HG03108 (cell line): ENCODE data around the gene MAGED2.
"Not testable (repeated sequence)": the region's sequence is repeated elsewhere in the genome, so short reads cannot be mapped to it uniquely, and the experiment has no call there.

ENCODE experiments used
- ATAC-seq: cut with Tn5 transposase; IDR thresholded peaks from one replicate; pipeline ENCODE4 v1.9.1; 2021; ENCODE audit warnings: moderate library complexity; ENCODE audit not compliant: unreplicated experiment

The MAGED2 gene

DNA sequence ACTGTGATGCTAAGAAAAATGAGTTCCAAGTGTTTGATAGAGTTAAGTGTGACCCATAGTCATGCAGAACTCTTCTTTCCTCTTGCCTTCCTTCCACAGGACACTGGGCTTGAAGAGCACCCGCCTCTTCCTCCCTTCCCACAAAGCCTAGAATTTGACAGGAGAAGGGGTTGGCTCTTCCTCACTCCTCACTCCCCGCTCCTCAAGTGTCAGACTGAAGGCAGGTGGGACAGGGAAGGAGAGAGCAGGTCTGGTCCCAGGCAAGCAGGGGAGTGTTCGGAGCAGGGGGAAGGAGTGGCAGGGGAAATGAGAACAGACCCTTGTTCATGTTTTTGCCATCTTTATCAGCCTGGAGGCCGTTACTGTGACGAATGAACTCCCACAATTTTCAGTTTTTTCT is 10.7 kb downstream of the MAGED2 start:
- ATAC-seq: no peak

DNA sequence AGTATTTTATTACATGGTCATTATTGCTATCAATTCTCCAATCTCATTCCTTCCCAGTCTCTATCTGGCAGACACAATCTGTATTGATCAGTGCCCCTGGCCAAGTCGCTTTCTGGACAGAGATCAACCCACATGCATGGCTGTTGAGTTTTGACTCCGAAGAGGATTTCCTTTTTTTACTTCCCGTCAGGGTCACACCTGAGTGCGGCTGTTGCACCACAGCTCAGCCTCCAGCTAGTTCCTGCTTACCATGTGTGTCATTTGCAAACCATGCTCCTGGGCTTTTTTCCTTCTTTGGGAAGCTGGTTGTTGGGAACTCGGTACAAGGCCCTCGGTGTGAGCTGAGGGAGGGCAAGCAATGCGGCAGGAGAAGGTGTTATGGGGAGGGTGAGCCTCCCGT is 11.7 kb downstream of the MAGED2 start:
- ATAC-seq: no peak

DNA sequence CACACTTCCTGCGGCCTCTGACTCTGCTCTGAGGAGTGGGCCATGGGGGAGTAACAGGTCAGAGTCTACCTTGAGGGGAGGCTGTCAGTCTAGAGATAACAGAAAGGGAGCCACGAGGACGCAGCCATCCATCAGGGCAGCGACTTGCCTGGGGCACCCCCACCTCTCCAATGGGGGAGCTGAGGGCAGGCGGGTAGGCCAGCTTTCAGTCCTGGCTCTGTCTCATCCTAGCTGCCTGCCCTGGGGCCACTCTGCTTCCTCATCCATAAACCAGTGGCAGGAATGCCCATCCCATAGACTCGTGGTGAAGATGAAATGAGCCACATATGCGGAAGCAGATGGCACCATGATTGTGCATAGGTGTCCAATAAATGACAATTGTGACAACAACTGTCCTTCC is 13.2 kb downstream of the MAGED2 start:
- no peak for ATAC-seq

DNA sequence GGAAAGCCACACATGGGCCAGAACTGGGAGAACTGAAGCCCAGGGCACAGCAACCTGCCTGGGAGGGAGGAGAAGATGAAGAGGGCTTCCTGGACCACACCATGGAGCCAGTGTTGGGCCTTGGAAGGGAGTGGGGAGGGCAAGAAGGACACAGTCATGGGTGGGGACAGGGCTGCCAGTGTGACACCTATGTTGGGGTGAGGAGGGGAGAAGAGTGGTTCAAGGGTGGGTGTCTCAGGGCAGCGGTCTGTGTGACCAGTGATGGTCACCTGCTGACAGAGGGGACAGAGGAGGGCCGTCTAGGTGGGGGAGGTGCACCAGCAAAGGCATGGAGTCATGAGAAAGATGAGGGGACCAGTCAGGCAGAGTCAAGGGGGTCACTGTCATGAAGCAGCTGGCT is 13.8 kb downstream of the MAGED2 start:
- no peak for ATAC-seq

DNA sequence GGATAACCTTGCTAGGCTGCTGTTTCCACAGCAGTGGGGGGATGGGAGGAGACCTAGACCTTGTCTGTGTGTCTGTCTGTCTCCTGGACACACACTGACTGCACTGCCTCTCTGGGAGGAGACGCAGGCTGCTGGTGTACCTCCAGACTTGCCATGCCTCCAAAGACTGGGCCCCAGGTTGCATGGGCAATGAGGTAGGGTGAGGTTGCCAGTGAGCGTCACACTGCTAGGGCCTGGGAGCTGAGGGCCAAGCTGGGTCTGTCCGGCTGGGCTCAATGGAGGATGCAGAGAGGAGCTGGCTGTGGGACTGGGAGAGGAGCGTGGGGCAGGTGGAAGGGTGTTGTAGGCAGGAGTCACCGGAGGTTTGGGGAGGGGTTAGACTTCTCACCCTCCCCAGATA is 16.6 kb downstream of the MAGED2 start:
- ATAC-seq: no peak

DNA sequence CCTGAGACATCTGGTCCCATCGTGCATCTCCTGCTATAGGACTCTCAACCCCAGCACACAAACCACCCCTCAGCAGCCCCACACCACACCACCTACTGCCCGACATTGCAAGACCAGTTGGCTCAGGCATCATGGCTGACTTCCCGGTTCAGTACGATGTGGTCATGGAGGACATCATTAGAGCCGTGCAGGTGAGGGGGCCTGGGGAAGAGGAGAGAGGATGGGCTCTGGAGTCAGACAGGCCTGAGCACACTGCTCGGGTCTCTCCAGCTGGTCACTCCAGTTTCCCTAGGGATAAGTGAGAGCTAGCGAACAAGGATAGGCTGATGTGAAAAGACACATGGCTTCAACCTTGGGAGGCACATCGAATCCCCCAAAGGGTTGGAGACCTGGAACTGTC is 17.2 kb downstream of the MAGED2 start:
- no peak for ATAC-seq

DNA sequence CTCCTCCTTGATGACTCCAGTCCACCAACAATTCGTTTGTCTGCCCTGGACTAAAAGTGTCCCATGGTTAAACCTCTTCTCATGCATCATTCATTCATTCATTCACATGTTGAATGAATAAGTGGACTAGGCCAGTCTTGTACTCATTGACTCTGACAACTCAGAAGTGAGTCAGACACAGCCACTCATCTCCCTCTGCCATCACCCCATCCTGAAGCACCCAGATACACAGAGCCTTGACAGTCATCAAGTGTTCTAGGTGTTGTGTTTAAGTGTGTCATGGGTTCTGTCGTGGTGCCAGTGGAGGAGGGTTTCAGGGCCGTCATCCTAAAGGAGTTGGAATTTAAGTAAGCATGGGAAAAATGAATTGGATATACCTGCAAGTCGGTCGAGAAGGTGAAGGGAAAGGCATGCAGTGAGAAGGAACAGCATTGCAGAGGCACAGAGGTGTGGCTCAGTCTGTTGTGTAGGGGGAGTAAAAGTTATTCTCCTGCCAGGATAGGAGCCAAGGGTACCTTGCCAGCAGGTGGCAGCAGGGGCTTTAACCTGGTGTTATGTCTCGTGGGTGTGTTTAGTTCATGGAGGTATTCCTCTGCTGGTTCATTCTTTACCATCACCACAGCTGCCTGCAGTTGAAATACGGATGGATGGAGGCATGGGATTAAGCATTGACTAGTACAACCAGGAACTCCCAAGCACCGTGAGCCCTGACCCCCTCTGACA is 18.3 kb downstream of the MAGED2 start:
- no peak for ATAC-seq

DNA sequence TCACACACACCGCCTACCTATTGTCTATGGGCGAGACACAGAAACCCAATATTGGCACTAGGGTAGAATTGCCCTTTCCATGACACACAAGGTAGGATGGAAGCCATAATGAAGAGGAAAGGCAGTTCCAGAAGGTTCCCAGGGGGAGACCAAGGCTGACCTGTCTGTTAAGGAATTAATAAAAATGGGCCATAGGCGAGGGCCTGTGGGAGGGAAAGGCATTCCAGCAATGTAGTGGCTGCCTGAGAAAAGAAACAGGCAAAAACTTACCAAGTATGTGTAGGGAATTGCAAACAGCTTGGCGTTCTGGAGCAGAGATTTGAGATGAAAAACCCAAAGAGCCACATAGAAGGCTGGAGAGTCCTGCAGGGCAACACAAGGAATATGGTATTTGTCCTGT is 19.1 kb downstream of the MAGED2 start:
- ATAC-seq: no peak

DNA sequence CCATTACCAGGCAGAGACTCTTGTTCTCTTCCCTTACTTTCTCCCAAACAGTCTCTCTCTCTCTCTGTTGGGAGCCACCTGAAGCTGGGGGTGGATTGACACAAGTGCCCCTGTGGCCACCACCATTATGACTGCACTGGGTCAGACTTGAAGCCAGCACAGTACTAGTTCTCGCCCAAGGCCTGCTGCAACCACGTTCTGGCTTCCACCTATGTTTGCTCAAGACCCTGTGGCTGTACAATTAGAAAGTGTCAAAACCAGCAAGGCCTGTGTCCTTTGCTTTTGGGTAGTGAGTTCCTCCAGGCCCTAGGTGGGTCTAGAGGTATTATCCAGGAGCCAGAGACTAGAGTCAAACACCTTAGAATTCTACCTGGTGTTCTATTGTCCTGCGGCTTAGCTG is 31.0 kb downstream of the MAGED2 start:
- ATAC-seq: no peak

DNA sequence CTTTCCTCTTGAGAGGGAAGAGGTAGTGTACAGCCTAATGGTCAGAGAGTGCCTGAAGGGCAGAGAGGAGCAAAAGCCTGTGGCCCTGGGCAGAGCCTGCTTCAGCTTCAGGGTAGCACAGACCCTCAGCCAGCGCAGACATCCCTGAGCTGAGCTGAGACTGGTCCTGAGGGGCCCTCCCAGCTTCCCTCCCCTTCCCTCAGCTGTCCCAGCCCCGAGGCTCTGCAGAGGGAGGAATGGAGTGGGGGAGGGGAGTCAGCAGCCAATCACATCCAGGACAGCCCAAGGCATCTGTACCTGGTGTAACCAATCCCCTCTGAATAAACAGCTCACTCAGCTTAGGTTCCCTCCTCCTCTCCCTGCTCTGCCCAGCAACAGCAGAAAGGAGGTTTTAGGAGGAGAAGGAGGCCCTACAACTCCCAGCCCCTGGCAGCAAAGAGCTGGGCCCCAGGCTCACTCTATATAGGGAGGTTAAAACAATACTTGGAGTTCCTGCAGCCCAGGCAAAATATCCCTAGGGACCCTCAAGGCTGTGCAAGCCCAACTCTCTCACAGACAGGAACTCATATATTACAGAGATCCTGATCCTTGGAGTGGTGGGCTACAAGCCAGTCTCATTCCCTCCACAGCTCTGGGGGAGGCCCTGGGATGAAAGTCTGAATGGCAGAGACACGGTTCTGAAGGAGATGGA is 33.8 kb downstream of the MAGED2 start:
- ATAC-seq: not testable (repeated sequence)

DNA sequence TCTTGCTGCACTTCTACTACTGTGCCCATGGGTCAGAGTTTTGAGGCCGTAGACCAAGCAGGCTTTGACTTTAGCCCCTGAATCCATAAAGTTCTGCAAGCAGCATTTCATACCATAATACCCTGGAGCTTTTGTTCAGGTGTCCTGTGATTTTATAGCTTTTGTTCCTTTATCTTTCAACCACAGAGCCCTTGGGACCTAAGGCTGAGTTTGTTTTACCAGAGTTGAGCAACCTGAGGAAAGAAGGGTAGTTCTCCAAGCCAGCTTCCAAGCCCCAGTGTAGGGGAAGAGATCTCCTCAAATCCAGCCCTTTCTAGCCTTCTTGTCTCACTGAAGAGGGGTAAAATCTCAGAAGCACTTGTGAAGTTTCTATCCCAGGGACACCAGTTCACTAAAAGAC is 35.1 kb downstream of the MAGED2 start:
- ATAC-seq: no peak

DNA sequence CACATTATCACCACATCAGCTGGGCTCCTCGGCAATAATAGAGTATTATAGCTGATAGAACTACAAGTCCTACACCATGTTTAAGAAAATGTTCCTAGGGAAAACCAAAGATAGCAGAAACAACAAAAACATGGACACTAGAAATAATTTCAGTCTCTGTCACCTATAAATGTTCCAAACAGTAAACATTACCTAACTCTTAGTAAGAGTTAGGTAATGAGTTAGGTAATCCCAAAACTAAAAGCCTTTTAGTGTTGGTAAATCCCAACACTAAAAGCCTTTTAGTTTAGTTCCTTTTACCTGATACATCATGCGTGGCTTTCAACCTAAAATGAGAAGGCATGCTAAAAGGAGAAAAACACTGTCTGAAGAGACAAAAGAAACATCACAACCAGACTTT is 35.5 kb downstream of the MAGED2 start:
- no peak for ATAC-seq

DNA sequence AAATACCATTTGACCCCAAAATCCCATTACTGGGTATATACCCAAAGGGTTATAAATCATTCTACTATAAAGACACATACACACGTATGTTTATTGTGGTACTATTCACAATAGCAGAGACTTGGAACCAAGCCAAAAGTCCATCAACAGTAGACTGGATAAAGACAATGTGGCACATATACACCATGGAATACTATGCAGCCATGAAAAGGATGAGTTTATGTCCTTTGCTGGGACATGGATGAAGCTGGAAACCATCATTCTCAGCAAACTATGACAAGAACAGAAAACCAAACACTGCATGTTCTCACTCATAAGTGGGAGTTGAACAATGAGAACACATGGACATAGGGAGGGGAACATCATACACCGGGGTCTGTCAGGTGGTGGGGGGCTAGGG is 40.2 kb downstream of the MAGED2 start:
- not testable (repeated sequence) for ATAC-seq

DNA sequence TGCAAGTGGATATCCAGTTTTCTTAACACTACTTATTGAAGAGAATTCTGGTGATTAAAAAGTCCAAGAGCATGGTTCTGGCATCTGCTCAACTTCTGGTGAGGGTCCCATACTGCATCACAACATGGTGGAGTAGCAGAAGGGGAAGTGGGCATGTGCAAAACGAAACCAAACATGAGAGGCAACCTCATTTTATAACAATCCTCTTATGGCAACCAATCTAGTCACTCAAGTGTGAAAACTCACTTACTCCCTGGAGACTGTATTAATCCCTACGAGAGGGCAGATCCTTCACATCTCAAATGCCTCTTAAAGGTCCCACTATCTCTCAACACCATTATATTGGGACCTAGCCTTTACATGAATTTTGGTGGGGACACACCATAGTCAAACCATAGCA is 57.7 kb downstream of the MAGED2 start:
- ATAC-seq: no peak
